GM19397 (cell line): ENCODE data around the gene TRABD2B.

Source experiments
- ATAC-seq: cut with Tn5 transposase; IDR thresholded peaks from one replicate; pipeline ENCODE4 v1.9.1; 2021; ENCODE audit warnings: mild to moderate bottlenecking, moderate library complexity; ENCODE audit not compliant: unreplicated experiment

The TRABD2B gene

DNA sequence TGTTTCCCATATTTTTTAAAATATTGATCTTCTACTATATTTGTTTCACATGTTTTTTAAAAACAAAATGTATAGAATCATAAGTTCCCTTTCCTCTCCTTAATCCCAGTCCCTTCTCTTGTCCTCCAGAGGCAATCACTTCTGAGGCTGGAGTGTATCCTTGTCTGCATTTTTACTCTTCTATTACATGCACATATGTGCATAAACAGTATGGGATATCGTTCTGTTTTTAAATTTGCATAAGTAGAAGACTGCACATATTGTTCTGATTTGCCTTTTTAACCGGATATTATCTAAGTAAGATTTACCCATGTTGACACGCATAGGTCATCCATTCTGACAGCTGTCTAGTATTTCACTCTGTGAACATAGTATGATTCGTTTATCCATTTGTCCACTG is 142.0 kb downstream of the TRABD2B start:
- no peak for ATAC-seq

DNA sequence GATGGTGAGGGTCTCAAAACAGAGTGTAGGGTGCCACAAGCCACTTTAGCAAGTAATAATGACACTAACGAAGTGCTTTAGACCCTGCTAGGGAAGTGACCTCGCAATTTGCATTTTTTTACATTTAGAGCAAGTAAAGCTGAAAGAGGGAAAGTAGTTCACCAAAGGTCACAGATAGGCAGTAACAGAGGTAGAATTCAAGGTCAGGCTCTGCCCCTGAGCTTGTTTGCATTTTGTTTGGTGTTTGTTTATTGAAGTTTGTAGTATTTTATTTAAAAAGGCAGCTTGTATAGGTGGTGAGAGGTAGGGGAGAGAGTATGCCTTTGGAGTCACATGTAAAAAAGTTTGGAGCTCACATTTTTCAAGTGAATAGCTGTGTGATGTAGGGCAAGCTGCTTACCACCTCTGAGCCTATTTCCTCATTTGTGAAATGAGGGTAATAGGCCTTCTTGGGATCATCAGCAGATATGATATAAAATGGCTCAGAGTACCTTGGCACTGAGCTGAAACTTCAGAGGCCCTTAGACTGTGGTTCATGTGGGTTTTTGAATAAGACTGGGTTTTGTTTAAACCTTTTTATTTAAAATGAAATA is 142.5 kb downstream of the TRABD2B start:
- ATAC-seq, result no peak

GRCh38 chr1:47853852-47854251 is 143.3 kb downstream of the TRABD2B start:
- no peak for ATAC-seq

GRCh38 chr1:47853059-47853458 is 144.1 kb downstream of the TRABD2B start:
- ATAC-seq, result no peak

DNA sequence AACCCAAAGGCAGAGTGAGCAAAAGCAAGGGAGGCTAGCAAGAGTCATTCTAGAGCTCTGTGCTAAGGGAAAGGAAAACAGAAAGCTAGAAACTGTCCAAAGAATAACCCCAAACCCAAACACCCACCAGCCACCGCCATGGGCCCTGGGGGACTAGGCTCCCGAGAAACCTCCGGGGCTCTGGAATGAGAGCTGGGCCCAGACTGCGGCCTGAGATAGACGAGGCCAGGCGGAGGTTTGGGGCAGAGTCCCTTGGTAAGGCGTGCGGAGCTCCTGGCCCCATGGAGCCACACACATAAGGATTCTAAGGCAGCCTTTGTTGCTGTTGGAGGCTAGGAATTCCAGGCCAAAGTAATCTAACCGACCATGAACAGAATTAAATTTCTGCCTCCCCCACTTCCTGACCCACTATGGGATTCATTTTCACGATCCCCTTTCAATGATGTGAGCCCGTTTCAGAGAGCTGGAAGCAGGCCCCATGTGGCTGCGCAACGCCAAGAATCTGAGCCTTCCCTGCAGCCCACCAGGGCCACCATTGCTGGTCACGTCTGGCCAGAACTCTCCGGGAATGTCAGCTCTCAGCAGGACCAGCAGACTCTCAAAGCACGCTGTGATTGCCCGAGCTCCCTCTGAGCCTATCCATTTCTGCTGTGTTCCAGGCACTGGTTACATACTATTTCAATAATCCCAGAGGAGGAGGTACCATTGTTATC is 145.0 kb downstream of the TRABD2B start:
- no peak for ATAC-seq

- ATAC-seq, result no peak
Measured at GRCh38 chr1:47850451-47850850, 146.7 kb downstream of the TRABD2B start.

DNA sequence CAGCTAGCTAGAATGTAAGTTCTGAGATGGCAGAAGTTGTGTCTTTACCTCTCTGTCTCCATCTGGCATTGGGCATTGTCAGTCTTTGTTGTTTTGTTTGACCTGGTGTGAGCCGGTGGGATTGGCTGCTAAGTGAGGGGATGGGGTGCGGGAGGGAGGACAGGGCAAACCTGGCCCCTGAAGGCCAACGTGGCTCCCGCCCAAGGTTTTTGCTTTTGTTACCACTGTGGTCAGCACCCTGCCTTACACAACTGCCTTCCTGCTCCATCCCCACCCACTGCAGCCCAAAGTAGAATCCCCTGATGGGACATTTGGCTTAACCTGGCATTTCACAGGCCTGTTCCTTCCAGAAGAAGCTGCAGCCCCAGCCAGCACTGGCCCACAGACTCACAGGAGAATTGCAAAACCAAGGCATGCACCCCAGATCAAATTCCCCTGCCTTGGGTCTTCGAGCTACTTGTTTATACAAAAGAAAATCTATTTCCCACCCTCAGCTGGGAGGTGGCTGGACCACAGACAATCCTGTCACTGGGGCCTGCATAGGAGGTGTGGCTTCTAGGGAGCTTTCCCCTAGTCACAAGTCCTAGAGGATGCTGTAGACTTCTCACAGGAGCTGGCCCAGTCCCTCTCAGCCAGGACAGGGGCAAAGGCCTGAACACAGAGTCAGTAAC is 147.5 kb downstream of the TRABD2B start:
- no peak for ATAC-seq

DNA sequence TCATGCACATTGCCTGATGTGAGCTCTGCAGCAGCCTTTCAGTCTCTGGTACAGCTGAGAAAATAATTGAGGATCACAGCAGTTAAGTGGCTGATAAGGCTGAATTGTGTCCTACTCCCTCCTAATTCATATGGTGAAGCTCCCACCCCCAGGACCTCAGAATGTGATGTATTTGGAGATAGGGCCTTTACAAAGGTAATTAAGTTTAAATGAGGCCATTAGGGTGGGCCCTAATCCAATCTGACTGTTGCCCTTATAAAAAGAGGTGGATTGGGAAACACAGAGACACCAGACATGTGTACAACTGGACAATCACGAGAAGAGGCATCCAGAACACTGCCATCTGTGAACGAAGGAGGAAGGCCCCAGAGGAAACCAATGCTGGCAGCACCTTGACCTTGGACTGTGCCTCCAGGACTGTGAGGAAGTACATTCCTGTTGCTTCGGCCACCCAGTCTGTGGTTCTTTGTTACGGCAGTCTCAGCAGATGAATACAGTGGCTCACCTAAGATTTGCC is 148.1 kb downstream of the TRABD2B start:
- ATAC-seq, result no peak

DNA sequence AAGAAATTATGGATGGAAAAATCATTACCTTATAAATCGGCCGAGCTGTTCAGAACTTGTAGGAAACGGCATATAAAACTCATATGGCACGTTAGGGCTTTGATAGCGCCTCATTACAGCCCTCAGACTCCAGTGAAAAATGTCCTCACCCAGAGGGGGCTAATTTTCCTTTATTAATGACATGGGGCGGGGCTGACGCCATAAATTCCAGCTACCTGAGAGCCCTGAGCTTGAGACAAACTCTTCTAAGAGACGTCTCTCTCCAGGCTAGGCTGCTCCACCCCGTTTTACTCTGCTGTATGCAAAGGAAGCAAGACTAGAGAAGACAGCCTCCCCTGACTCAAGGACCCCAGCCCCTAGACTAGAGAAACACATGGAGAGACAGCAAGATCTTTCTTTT is 149.4 kb downstream of the TRABD2B start:
- ATAC-seq, result no peak

DNA sequence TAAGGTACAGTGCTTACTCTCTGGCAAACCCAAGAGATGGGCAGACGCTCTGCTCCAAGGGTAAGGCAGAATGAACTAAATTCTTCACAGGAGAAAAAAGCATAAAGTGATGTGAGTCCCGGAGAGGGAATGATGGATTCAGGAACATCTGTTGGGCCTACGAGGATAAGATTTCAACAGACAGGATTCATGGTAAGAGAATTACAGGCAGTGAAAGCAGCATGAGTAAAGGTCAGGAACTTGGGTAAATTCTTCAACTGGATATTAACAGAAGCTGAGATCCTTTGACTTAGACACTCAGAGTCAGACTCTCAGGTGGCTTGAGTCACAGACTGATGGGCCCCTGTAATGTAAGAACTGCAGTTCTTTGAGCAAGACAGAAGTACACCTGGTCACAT is 152.6 kb downstream of the TRABD2B start:
- ATAC-seq, result no peak

- ATAC-seq, result no peak
Measured at GRCh38 chr1:47843781-47844557, 153.2 kb downstream of the TRABD2B start.

DNA sequence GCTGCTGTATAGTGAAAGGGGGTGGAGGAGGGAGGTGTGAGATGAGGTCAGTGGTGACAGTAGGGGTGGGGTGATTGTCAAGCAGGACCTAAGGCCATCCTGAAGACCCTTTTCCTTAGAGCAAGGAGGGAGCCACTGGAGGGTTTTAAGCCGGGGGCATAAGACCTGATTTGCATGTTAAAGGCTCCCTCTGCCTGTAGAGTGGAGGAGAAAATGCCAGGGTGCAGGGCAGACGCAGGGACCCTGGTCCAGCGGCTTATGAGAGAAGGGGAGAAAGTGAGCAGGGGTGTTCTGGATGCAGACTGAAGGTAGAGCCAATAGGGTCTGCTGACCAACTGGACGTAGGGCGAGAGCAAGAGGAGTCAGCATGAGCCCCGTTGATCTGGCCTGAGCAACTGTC is 154.1 kb downstream of the TRABD2B start:
- ATAC-seq, result no peak

DNA sequence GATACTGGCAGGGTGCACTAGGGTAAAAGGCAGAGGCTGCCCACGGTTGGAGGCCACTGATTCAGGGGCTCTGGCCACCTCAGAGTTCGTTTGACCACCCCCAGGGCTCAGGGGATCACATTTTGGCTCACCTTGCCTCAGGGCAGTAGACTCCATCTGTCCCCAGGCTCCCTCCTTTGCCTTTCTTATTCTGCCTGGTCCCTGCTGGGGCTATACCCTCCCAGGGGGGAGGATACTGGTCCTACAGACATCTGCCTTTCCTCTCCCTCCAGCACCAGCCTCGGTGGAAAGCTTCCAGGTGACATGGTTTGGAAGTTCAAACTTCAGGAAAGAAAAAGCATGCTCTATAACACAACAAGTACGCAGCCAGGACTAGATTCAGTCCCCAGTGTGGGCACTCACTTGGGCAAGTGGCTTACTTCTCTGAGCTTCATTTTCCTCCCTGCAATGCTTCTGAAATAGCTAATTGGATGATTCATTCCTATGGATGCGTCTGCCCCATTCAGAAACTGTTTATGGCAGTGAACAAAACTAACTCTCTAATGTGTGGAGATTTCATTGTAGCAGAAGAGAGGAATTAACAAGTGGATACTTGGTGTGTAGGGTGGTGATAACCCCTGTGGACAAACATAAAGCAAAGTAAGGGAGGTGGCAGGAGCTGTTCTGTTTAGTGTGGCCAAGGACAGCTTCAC is 154.8 kb downstream of the TRABD2B start:
- no peak for ATAC-seq

GRCh38 chr1:47841356-47841755 is 155.8 kb downstream of the TRABD2B start:
- ATAC-seq, result no peak

DNA sequence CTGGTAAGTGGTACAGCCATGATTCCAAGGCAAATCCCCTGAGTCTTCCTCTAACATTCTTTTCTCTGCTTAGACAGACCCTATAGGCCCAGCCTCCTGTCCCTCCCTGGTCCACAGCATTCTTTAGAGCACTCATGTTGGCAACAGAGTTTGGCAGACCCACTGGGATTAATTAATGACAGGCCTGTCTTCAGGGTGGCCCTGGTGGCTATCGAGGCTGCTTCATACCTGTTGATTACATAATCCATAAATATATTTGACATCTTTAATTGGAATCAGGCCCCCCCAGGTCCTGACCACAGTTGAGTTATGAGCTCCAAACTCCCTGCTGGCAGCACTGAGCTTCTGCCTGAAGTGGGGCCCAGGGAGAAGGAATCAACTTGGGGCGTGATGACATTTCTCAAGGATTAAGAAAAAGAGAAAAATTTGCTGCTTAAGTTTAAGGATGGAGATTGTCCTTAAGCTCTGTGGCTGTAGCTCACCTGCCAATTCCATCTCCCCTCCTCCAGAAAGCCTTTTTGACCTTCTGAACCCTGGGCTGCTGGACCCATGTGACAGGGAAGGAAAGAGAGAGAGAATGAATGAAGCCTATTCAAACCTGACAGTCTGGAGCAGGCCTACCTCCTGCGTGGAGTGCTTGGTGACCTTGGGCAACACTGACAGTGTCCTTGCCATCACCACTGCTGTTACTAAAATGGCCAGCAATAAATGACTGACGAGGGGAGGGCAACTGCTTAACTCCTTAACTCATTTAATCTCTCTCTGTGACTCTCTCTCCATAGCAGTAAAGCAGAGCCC is 156.6 kb downstream of the TRABD2B start:
- ATAC-seq, result no peak

GRCh38 chr1:47839433-47839760 is 157.8 kb downstream of the TRABD2B start:
- no peak for ATAC-seq

DNA sequence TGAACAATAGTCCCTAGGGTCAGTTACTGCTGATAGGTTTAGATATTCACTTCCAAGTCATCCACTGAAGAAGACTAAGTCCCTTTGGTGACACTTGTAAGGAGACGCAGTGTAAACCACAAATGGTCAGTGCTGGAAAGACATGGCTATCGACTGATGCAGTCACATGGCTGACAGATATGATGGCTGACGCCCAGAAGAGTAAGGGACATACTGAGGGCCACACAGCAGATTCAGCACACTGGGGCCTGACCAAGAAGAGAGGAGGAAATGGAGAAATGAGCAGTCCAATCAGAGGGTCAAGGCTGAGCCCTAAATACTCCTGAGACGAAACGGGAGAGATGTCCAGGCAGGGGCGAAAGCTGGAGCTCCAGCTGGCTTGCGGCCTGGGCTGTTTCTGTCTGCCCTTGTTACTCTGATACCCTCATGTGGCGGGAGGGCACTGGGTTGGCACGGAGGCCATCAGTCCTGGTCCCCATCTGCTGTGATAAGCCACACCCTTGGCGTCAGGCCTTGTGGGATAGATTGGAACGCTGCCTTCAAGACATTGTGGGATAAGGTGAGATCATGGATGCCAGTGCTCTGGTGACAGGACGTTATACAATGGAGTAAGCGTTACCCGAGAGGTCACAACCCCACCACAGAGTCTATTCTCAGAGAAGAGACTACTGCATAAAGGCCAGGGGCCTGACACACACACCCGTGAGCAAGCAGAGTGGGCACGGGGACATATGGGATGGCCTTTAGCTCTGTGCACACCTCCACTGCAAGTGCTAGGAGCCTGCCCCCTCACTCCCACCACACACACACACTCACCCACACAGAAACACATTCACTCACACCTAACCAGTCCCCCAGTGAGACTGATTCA is 158.4 kb downstream of the TRABD2B start:
- ATAC-seq, result no peak

- ATAC-seq, result no peak
Measured at GRCh38 chr1:47837866-47838561, 159.2 kb downstream of the TRABD2B start.
